Subcutaneous abdominal adipose tissue (tissue), 5 donors: ENCODE results near the gene MCM9.

ENCODE experiments used
- H3K27ac ChIP-seq: one replicate; pipeline ENCODE4 v1.7.0; 2013; ENCODE audit warnings: low read depth, mild to moderate bottlenecking, inconsistent platforms, low read length, moderate library complexity
- H3K27me3 ChIP-seq, 5 donors: one replicate each; pipeline ENCODE4 v1.7.0; 2013; ENCODE audit warnings: low read length in 5 of 5, inconsistent platforms in 1 of 5; ENCODE audit not compliant: control insufficient read depth in 5 of 5, insufficient read depth in 4 of 5
- H3K36me3 ChIP-seq, 5 donors: one replicate each; pipeline ENCODE4 v1.7.0; 2013; ENCODE audit warnings: low read length in 5 of 5; ENCODE audit not compliant: control insufficient read depth in 5 of 5, insufficient read depth in 5 of 5
- H3K4me1 ChIP-seq, 5 donors: one replicate each; pipeline ENCODE4 v1.7.0; 2013; ENCODE audit warnings: low read length in 5 of 5, mild to moderate bottlenecking in 3 of 5, moderate library complexity in 1 of 5; ENCODE audit not compliant: control insufficient read depth in 5 of 5, insufficient read depth in 5 of 5
- H3K4me3 ChIP-seq, 5 donors: one replicate each; pipeline ENCODE4 v1.7.0; 2013; ENCODE audit warnings: low read length in 5 of 5, low read depth in 1 of 5
- H3K9ac ChIP-seq, 5 donors: one replicate each; pipeline ENCODE4 v1.7.0; 2013; ENCODE audit warnings: low read length in 5 of 5, mild to moderate bottlenecking in 4 of 5, moderate library complexity in 3 of 5
- H3K9me3 ChIP-seq, 5 donors: one replicate each; pipeline ENCODE4 v1.7.0; 2013; ENCODE audit warnings: low read length in 5 of 5; ENCODE audit not compliant: control insufficient read depth in 5 of 5
- donor health status: healthy.
- donor health status: healthy.
- donor health status: healthy.
- donor health status: healthy.
- donor health status: healthy.

MCM9 gene

GRCh38 chr6:118934461-118935330, at the start of gene MCM9:
MCM9 (minus strand) TSS chr6:118935159; CDS start chr6:118931723, 3,436 bp downstream.
- H3K4me3 ChIP-seq = peak within 1 kb of the TSS; percentile 81 to 94 (median 93)
- peak within 1 kb of the TSS; percentile 77 to 97 (median 95) for H3K9ac ChIP-seq
- H3K36me3 ChIP-seq = peaks cover 0 to 22% (median 8%) of the 10 kb centered on the region in 5 donors
- H3K4me1 ChIP-seq = peaks cover 0 to 22% (median 13%) of the 10 kb centered on the region in 5 donors
- no peaks in the 10 kb centered on the region for H3K9me3 ChIP-seq
- H3K27me3 ChIP-seq = no peaks in the 10 kb centered on the region
- peak within 1 kb of the TSS; percentile 94 for H3K27ac ChIP-seq

- no peak overlapping the region for H3K4me3 ChIP-seq
- H3K27me3 ChIP-seq = no peaks in the 10 kb centered on the region
- H3K9ac ChIP-seq = no peak overlapping the region
These were observed 49.4 kb upstream of the MCM9 start for GRCh38 chr6:118984342-118984741.

DNA sequence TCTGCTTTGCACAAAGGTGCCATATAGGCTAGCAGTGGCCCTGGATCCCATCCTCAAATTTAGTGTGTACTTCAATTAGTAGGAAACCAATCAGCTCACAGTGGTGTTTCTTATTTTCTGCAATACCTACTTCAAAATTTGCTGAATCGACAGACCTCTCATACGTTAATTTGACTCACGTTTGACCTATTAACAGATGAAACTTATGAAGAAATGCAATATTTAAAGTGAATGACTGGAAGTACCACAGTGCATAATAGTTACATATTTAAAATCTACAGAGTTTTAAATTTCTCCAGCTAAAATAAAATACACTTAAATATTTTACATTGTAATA, 47.6 kb upstream of the MCM9 start:
- Histone ChIP-seq H3K9me3 (no peaks in the 10 kb centered on the region), H3K27me3 (no peaks in the 10 kb centered on the region), H3K4me1 (peaks cover 0 to 6% (median 3%) of the 10 kb centered on the region in 5 donors), H3K27ac (no peak overlapping the region), H3K9ac (no peak overlapping the region), H3K36me3 (peaks cover 0 to 8% (median 0%) of the 10 kb centered on the region in 5 donors), H3K4me3 (no peak overlapping the region)

More at GRCh38 chr6:118984342-118984741, 49.4 kb upstream of the MCM9 start:
- no peaks in the 10 kb centered on the region for H3K36me3 ChIP-seq
- H3K9me3 ChIP-seq = no peaks in the 10 kb centered on the region
- H3K4me1 ChIP-seq = peaks cover 0 to 6% (median 0%) of the 10 kb centered on the region in 5 donors
- H3K27ac ChIP-seq = no peak overlapping the region

- Histone ChIP-seq H3K27me3 (no peaks in the 10 kb centered on the region), H3K4me3 (no peak overlapping the region), H3K9ac (no peak overlapping the region), H3K4me1 (peaks cover 0 to 6% (median 3%) of the 10 kb centered on the region in 5 donors), H3K36me3 (peaks cover 0 to 8% (median 0%) of the 10 kb centered on the region in 5 donors), H3K27ac (no peak overlapping the region), H3K9me3 (no peaks in the 10 kb centered on the region)
These were observed 47.1 kb upstream of the MCM9 start for GRCh38 chr6:118981884-118982574.

DNA sequence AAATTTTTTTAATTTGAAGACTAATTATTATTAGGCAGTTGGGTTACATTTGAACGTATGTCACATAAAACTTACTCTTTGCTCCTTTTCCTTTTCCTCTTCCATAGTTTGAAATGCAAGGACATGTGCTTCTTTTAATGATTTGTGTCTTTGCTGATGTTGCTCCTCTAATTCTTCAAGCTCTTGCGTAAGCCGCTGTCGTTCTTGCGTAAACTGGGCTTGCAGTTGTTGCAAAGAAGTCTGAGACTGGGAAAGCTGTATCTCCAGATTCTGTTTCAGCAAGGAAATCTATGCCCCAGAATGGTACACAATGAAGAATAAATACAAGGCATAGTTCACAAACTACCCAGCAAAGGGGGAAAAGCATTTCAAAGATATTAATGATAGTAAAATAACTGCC, 45.1 kb upstream of the MCM9 start:
- Histone ChIP-seq H3K4me1 (peaks cover 0 to 6% (median 3%) of the 10 kb centered on the region in 5 donors), H3K27ac (no peak overlapping the region), H3K4me3 (no peak overlapping the region), H3K27me3 (no peaks in the 10 kb centered on the region), H3K9ac (no peak overlapping the region), H3K9me3 (no peaks in the 10 kb centered on the region), H3K36me3 (peaks cover 0 to 8% (median 0%) of the 10 kb centered on the region in 5 donors)

GRCh38 chr6:118974790-118975189, 39.8 kb upstream of the MCM9 start:
- Histone ChIP-seq H3K36me3 (peaks cover 0 to 8% (median 3%) of the 10 kb centered on the region in 5 donors), H3K4me1 (peaks cover 0 to 6% (median 0%) of the 10 kb centered on the region in 5 donors), H3K27me3 (no peaks in the 10 kb centered on the region), H3K4me3 (no peak overlapping the region), H3K9me3 (no peaks in the 10 kb centered on the region), H3K9ac (no peak overlapping the region), H3K27ac (no peak overlapping the region)

DNA sequence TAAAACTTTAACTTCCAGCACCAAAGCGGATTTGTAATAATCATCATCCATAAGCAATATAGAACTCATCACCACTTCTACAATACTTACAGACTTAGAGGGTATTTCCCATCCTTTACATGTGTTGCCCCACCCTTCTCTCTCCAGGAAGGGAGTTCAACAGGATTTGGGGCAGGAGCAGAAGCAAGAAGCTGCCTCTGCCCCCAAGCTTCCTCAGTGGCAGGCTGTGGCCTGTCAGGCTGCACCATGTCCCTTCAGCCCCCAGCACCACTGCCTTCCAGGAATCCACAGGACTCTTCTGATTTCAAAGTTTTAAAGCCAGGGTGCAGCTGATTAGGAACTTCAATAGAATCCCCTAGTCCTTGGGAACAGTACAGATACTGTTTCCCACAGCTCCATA, 36.7 kb upstream of the MCM9 start:
- H3K9me3 ChIP-seq = no peaks in the 10 kb centered on the region

DNA sequence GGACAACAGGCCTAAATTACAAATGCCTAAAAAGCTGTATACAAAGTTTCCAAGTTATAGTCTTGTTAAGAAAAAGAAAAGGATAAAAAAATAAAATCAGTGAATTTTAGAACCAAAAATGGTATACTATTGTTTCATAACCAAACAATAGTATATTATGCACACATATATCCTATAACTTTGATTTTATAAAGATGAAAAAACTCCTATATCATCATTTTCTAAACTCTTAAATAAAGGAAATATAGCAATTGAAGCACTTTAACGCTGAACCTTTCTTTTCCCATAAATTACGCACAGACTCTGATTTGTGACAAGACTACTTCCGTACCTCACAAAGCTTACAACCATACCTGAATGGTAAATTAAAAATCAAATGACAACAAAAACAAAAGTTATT, 35.9 kb upstream of the MCM9 start:
- no peak overlapping the region for H3K9ac ChIP-seq
- no peak overlapping the region for H3K4me3 ChIP-seq
- H3K4me1 ChIP-seq = no peaks in the 10 kb centered on the region
- H3K9me3 ChIP-seq = no peaks in the 10 kb centered on the region
- H3K27ac ChIP-seq = no peak overlapping the region
- no peaks in the 10 kb centered on the region for H3K27me3 ChIP-seq
- H3K36me3 ChIP-seq = peaks cover 0 to 4% (median 0%) of the 10 kb centered on the region in 5 donors

More for the DNA sequence above, 36.7 kb upstream of the MCM9 start:
- no peaks in the 10 kb centered on the region for H3K27me3 ChIP-seq
- peaks cover 0 to 4% (median 0%) of the 10 kb centered on the region in 5 donors for H3K36me3 ChIP-seq
- H3K27ac ChIP-seq = no peak overlapping the region
- H3K9ac ChIP-seq = no peak overlapping the region
- no peak overlapping the region for H3K4me3 ChIP-seq
- no peaks in the 10 kb centered on the region for H3K4me1 ChIP-seq

DNA sequence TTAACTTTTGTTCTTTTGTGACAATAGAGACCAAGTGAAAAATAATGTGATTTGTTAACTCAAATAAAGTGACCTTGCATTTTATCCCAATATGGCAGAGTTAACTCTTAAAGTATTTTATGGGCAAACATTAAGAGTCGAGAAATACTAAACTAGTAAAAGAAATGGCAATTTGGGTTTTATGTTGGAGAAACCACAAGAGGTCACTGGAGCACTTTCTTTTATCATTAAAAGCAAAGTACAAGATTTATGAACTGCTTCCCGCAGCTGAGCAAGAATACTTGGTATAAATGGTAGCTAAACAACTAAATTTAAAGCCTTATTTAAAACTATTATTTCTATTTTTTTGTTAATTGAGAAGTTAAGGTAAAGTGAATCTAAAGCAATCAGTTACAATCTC, 33.5 kb upstream of the MCM9 start:
- no peaks in the 10 kb centered on the region for H3K9me3 ChIP-seq
- no peak overlapping the region for H3K9ac ChIP-seq
- H3K27ac ChIP-seq = no peak overlapping the region
- no peaks in the 10 kb centered on the region for H3K27me3 ChIP-seq
- H3K4me3 ChIP-seq = no peak overlapping the region
- H3K36me3 ChIP-seq = peaks cover 0 to 3% (median 0%) of the 10 kb centered on the region in 5 donors
- no peaks in the 10 kb centered on the region for H3K4me1 ChIP-seq

GRCh38 chr6:118967239-118967638, 32.3 kb upstream of the MCM9 start:
- Histone ChIP-seq H3K27me3 (no peaks in the 10 kb centered on the region), H3K4me3 (no peak overlapping the region), H3K27ac (no peak overlapping the region), H3K9ac (no peak overlapping the region), H3K4me1 (no peaks in the 10 kb centered on the region), H3K9me3 (no peaks in the 10 kb centered on the region), H3K36me3 (peaks cover 0 to 3% (median 0%) of the 10 kb centered on the region in 5 donors)
